Astrocyte of the cerebellum (primary cell): ENCODE measurements around the gene SLC38A1.
"Not testable (repeated sequence)": the region's sequence is repeated elsewhere in the genome, so short reads cannot be mapped to it uniquely, and the experiment has no call there.

ENCODE experiments used
- DNase-seq: peaks from one replicate; pipeline ENCODE4 v3.0.0-alpha.2; 2011; ENCODE audit warnings: low read depth
- H3K4me3 ChIP-seq: 2 replicates; pipeline ENCODE4 v1.5.1; 2011; ENCODE audit warnings: mild to moderate bottlenecking, low read depth, low read length, moderate library complexity
- CTCF ChIP-seq: IDR thresholded peaks from 2 replicates; pipeline ENCODE4 v1.5.1; 2012; ENCODE audit warnings: low read length, low read depth, moderate library complexity, mild to moderate bottlenecking; ENCODE audit errors: missing control alignments
- in situ Hi-C: cut with HindIII; loops from 2 replicates; pipeline ENCODE4 v1.10.0; 2017; ENCODE audit warnings: low sequenced_read_pairs

SLC38A1 gene

GRCh38 chr12:46298261-46298660 is 29.4 kb upstream of the SLC38A1 start:
- no peak overlapping the region for H3K4me3 ChIP-seq
- in situ Hi-C loops = no loop called here
- no peak for DNase-seq
- no peak for TF ChIP-seq CTCF

GRCh38 chr12:46296822-46297221 is 28.0 kb upstream of the SLC38A1 start:
- TF ChIP-seq CTCF = no peak
- DNase-seq = no peak
- in situ Hi-C loops = no loop called here
- no peak overlapping the region for H3K4me3 ChIP-seq

GRCh38 chr12:46292754-46293402 is 24.0 kb upstream of the SLC38A1 start:
- DNase-seq = no peak
- no peak for TF ChIP-seq CTCF
- H3K4me3 ChIP-seq = no peak overlapping the region
- in situ Hi-C loops = no loop called here

GRCh38 chr12:46291953-46292352 is 23.1 kb upstream of the SLC38A1 start:
- in situ Hi-C loops, DNase-seq, H3K4me3 ChIP-seq: not testable (repeated sequence)

- DNase-seq, H3K4me3 ChIP-seq, in situ Hi-C loops: not testable (repeated sequence)
Observed at GRCh38 chr12:46285177-46285576, 16.3 kb upstream of the SLC38A1 start.

- no peak for TF ChIP-seq CTCF
- no peak overlapping the region for H3K4me3 ChIP-seq
- in situ Hi-C loops = no loop called here
- no peak for DNase-seq
Observed at GRCh38 chr12:46282829-46283228, 14.0 kb upstream of the SLC38A1 start.

- in situ Hi-C loops = no loop called here
- TF ChIP-seq CTCF = no peak
- no peak overlapping the region for H3K4me3 ChIP-seq
- no peak for DNase-seq
Observed at GRCh38 chr12:46276756-46277155, 7.9 kb upstream of the SLC38A1 start.

GRCh38 chr12:46271863-46272262 is 3.0 kb upstream of the SLC38A1 start:
- DNase-seq = no peak
- no peak for TF ChIP-seq CTCF
- no peak overlapping the region for H3K4me3 ChIP-seq
- in situ Hi-C loops = no loop called here
